ENCODE data around the gene HAPLN3.

GRCh38 chr15:88847144-88847543 lies 48.2 kb downstream of the HAPLN3 start:
- TF ChIP-seq ELF4 (IDR thresholded peaks at IDR 0.05) (no peak), SP1 (IDR thresholded peaks at IDR 0.05) (no peak), FOXM1 (IDR thresholded peaks at IDR 0.05; ENCODE audit: borderline replicate concordance) (no peak), ZNF384 (IDR thresholded peaks at IDR 0.05) (no peak), BHLHE40 (IDR thresholded peaks at IDR 0.05; ENCODE audit: borderline replicate concordance) (no peak), SUZ12 (IDR thresholded peaks at IDR 0.05) (no peak), PKNOX1 (IDR thresholded peaks at IDR 0.05) (no peak), TARDBP (IDR thresholded peaks at IDR 0.05) (no peak), NFRKB (IDR thresholded peaks at IDR 0.05) (no peak), FOXK2 (IDR thresholded peaks at IDR 0.05) (no peak), L3MBTL2 (conservative IDR thresholded peaks at IDR 0.05) (no peak), LEF1 (IDR thresholded peaks at IDR 0.05; ENCODE audit: borderline replicate concordance) (no peak), HDGF (IDR thresholded peaks at IDR 0.05; ENCODE audit: borderline replicate concordance) (no peak), FOXA1 (IDR thresholded peaks at IDR 0.05) (no peak)
